GM19099 (cell line): Measurements from ENCODE around the gene CYB5RL.

ENCODE experiments used
- POLR2A ChIP-seq: IDR thresholded peaks from 3 replicates; pipeline ENCODE4 v1.6.1; 2011; ENCODE audit warnings: low read depth; ENCODE audit not compliant: insufficient read length; ENCODE audit errors: extremely low read depth

The CYB5RL gene

DNA sequence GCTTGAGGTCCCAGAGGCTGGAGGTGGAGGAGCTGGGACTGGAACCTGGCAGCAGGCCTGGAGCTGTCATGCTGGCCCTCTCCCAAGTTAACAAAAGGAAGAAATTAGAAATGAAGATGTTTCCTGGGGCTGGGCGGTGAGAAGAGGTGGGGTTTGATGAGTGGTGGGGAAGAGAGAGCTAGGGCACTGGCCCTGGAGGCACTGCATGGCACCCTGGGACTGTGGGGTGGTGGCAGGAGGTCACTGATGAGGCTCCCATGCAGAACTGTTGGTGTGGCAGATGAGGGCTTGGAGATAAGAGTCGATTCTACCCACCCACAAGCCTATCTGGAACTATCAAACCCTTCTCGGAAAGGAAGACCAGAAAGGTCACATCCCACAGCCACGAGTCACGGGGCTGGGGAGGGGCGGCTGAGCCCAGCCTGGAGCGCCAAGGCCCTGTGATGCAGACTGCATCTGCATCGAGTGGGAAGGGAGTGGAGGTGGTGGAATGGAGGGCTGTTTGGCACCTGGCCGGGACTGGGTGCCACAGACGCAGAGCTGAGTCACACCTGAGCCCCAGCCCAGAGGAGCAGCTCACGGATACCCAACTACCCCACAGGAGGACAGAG, 29.6 kb upstream of the CYB5RL start:
- TF ChIP-seq POLR2A, result no peak

DNA sequence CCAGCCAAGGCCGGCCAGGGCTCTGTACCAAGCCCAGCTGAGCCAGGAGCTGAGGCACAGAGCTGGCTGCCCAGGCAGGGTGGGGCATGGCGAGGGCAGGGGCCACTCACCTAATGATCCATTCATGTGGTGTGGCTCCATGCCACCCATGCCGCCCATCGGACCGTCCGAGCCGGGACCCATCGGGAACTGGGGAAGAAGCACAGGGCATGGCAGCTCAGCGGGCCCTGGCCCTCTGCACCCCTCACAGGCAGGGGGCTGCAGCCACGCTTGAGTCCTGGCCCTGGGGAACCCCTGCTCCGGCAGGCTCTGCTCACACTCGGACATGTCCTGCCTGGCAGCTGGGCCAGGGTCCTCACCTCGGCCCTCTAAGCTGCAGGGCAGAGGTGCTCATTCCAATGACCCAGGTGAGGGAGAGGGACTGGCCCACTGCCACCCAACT, 28.8 kb upstream of the CYB5RL start:
- TF ChIP-seq POLR2A, result no peak

DNA sequence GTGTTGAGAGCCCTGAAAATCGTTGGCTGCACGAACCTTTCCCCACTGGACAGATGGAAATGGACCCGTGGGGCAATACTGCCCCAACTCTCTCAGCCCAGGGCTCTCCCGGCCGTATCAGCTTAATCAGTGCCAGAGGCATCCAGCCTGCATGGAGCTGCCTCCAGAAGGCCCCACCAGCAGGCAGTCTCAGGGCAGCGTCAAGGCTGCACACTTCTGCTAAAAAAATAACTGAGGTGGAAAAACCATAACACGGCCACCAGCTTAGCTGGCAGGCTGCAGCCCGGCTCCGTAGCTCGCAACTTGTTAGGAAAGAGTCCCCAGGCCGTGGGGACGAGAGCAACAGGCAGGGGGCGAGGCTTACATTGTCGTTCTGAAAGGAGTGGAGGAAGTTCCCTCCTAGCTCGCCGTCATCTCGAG, 28.1 kb upstream of the CYB5RL start:
- no peak for TF ChIP-seq POLR2A

DNA sequence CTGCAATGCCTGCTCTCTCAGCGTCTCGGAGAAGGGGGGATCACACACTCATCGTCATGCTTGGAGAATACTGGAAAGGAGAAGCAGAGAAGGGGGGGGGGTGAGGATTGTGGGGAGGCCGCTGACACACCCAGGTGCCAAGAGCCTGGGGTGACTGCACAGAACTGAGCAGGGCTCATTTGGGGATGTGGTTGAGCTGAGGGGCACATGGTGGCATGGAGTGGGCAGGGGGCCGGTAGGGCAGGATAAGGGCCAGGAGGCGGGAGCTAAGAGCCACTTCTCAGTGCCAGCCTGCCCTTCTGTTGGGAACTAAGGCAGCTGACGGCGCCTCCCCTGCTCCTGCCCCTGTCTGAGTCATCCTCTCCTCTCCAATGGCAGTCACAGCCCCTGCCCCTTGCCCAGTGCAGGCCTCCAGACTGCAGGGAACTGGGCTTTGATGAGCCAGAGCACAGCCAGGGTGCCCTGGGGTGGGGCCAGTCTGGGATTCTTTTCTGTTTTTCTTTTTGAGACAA, 27.3 kb upstream of the CYB5RL start:
- no peak for TF ChIP-seq POLR2A

DNA sequence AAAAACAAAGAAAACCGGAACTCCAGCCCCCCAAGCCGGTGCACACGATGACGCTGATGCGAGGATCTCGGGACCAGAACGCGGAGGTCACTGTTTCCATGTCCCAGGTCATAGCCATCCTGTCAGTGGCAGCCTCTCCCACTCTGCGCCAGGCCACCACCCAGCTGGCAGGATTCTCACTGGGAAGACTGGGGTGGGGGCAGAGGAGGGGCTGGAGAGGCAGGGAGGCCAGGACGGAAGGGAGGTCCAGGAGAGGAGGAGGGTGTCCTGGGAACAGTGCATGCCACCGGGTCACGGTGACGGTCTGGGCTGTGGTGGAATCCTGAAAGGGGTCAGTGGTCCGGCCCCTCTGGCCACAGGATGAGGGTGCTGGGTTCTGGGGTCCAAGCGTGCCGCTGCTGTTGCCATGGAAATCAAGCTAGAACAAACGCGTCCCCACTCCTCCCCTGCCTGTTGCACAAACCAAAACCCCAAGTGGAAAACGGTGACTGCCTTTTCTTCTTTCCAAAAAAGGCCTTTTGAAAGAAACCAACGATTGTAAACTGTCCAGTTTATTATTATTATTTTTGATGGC, 26.2 kb upstream of the CYB5RL start:
- TF ChIP-seq POLR2A, result no peak

DNA sequence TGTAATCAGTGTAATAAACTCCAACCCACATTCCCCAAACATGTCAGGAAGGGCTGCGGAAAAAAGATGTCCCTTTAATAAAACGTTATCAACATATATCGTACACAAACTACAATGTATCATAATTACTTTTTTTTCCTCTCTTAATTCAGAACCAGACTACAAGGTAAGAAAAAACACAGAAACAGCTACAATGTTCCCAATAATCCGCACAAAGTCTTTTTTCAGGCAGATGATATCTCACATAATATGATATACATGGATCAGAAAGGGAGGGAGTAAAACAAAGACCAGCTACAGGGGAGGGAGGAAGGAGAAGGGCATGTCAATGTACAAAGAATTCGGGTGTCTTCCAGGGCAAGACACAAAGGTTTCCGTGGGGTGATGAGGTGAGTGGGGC, 25.5 kb upstream of the CYB5RL start:
- no peak for TF ChIP-seq POLR2A

DNA sequence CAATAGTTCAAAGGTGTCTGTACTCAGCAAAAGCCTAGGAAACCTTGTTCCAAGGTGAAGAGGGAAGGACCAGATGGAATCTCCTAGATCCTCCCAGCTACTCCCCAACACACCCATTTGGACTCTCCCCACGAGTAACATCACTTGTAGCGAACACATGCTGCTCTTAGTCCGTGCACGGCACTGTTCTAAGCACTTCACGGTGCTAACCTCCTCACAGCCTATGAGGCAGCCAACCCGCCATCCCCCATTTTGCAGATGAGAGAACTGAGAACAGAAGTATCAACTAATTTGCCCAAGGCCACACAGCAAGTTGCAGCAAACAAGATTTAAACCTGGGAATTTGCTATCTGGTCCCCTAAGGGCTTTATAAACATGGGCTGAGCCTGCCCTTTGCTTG, 24.4 kb upstream of the CYB5RL start:
- TF ChIP-seq POLR2A, result no peak

DNA sequence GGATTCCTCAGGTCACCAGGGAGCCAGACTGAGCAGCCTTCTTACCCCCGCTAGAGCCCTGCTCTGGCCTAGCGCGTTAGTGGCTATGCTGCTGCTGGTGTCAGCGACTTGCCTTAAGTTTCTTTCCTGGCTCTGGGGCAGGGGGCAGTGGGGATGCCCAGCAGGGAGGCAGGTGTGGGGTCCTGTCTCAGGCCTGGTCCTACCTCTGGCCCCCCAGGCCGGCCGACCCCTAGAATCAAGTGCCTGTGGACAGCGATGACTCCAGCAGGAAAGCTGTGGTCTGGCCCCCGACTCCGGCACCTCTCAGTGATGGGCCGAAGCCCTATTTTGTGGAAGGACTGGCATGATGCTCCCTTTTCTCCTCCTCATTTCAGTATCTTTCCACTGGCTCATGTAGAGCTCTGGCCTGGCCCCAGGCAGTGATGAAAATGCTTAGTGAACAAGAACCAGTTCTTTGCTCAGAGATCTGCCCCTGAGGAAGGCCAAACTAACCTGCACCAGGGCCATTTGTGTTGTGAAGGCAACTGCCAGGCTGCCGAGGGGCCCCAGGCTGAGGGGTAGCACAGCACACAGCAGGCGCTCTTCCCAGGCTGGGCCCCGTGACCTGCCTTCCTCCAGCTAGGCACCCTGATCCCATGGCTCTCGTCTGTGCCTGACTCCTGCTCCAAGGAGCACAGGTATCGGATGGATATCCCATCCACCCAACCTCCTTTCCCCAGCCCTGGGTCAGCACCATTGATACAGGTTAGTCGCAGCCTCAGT, 23.8 kb upstream of the CYB5RL start:
- no peak for TF ChIP-seq POLR2A

DNA sequence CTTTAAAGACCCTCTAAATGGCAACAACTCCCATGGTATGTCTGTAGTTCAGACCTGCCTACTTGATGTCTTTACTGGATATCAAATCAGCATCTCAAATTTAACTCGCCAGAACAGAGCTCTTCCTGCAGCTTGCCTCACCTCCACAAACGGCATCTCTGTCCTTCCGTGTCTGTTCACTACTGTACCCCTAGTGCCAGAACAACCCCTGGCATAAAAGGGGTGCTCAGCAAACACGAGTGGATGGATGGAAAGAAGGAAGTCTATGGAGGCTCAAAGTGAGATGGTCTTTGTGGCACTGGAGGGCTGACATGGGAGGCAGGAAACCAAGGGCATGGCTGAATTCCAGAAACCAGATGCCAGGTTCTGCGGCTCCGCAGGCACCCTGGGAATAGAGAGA, 22.9 kb upstream of the CYB5RL start:
- TF ChIP-seq POLR2A, result no peak

DNA sequence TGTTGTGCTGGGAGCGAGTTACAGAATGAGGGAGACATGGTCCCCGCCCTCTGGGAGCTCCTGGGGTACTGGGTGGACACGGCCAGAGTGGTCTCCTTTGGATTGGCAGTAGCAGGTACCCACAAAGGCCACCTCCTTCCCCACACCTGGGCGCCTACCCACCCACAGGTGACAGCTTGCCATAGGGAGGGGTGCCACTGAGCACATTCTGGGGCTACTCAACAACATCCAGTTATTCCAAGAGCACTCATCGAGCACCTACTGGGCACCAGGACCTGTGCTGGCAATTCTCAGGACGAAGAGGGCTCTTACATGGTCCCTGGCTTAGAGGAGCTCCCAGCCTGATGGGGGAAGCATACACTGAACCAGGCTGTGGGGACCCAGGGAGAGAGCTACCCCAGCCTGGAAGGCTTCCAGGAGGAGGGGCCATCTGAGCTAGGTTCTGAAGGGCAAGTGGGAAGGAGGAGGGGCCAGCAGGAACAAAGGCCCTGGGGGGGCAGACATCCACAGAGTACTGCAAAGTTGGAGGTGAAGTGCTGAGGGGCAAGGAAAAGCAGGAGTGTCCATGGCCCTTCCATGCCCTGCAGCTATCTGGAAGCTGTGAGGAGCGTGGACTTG, 22.1 kb upstream of the CYB5RL start:
- TF ChIP-seq POLR2A, result no peak

DNA sequence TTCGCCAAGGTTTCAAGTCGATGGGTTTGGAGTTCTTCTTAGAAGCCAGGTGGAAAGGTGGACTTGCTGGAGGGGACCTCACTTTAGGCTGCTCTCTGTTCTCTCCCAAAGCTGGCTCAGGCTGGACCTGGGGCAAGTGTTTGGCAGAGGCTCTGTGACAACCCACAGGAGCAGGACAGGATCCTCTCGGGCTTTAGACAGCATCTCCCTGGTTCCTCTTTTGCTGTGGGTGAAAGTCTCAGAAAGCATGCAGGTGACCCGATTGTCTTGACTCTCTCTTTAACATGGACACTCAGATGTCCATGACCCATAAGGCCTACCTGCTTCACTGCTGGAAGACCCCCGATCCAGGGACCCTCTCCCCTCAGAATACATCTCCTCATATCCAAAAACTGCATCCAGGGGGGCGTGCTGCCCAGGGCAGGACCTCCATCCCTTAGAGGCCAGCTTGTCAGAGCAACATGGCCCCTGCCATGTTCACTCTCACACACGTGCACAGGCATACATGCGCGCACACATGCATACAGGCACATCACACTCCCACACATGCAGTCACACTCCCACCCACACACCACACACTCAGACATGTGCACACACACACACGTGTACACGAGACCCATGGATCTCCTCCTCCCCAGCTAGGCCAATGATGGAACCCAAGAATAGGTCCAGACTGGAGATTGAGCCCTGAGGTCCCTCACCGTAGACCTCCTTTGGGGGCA, 21.4 kb upstream of the CYB5RL start:
- TF ChIP-seq POLR2A, result no peak

DNA sequence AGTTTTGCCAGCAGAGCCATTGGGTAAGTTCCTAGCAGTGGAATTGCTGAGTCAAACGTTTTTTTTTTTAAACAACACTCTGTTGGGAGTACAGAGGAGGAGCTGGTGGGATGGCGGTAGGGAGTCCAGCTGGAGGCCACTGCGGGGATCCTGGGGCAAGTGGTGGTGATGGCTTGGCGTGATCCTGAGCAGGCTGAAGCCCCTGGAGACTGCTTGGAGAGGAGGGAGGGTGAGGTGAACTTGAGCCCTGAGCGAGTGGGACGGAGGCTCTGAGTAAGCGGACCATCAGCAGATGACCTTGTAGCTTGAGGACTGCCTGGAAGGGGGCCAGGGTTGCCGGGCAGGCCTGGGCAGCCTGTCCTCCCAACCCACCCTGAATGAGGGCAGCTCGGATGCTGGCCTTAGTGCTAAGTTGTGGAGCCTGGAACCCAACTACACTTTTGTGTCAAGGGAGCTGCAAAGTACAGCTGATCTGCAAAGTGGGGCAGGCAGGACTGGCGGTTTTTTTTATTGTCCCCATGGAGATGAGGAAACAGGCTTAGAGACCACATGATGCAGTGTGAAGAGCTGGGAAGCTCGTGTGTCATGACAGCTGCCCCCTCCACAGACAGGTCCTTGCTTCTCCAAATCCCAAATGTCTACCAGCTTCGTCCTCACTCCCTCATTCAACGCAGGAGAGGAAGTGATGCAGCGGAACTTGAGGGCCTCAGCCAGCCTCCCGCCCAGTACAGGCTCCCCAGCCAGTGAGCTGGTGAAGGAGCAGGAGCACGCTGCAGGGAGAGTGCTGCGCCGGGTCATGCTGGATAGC, 20.4 kb upstream of the CYB5RL start:
- TF ChIP-seq POLR2A, result no peak

DNA sequence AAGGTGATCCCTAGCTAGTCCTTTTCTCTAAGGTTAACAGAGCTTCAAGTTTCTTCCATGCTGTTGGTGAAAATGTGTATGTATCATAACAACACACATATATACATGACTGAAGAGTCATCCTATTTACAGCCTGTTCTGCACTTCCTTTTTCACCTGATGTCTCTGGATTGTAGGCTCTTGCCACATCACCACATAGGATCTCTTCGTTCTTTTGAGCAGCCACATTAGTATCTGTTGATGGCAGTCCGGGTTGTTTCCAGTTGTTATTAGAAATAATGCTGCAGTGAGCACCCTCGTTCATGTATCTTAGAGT, 19.8 kb upstream of the CYB5RL start:
- TF ChIP-seq POLR2A, result no peak
